HEK293 (cell line): ENCODE results near the gene ERBB2.
A peak's percentile ranks its signal among the peaks of the same experiment; 100 is the strongest.

Experiments used
- CTCF ChIA-PET: fragments of 350-600 bp; formaldehyde crosslinking; extraction: SDS; loops from one replicate; lab custom pipeline; 2021; ENCODE audit warnings: antibody characterized with exemption; lab: Yijun Ruan, JAX
- POLR2A ChIA-PET: fragments of 300-600 bp; formaldehyde crosslinking; extraction: SDS; loops from one replicate; lab custom pipeline; 2020; ENCODE audit warnings: antibody characterized with exemption, inconsistent platforms; lab: Yijun Ruan, JAX
- H3K27ac ChIP-seq: fragments of 200-500 bp; sonication (Bioruptor generic); 2 replicates; pipeline ENCODE4 v1.5.1; 2014; ENCODE audit warnings: low read depth, low read length, control low read depth, inconsistent platforms; ENCODE audit errors: extremely low read depth
- H3K36me3 ChIP-seq, 2 experiments: fragments of 200-500 bp in 1 of 2; sonication (Bioruptor generic) in 1 of 2; 1 replicate in 1 of 2; 2 replicates in 1 of 2; pipeline ENCODE4 v1.5.1; 2014 to 2017; ENCODE audit warnings: inconsistent platforms in 2 of 2, low read length in 2 of 2; ENCODE audit not compliant: control insufficient read depth in 2 of 2, insufficient read depth in 1 of 2
- H3K4me1 ChIP-seq: fragments of 200-500 bp; sonication (Bioruptor generic); 2 replicates; pipeline ENCODE4 v1.5.1; 2014; ENCODE audit warnings: mild to moderate bottlenecking, low read length, inconsistent platforms; ENCODE audit not compliant: control insufficient read depth, insufficient read depth
- H3K4me3 ChIP-seq: 2 replicates; pipeline ENCODE4 v1.5.1; 2011; ENCODE audit warnings: low read depth, mild to moderate bottlenecking, control low read depth, low read length, moderate library complexity
- H3K9me3 ChIP-seq: fragments of 200-500 bp; sonication (Bioruptor generic); 2 replicates; pipeline ENCODE4 v1.5.1; 2014; ENCODE audit warnings: low read depth, low read length, inconsistent platforms; ENCODE audit not compliant: control insufficient read depth, insufficient read depth
- ATF2 ChIP-seq: fragments of 450-650 bp; formaldehyde crosslinking; IDR thresholded peaks from 2 replicates; pipeline ENCODE4 v1.5.1; 2016; ENCODE audit warnings: missing biosample characterization, missing genetic modification characterization, low read depth
- BCL11B ChIP-seq: fragments of 450-650 bp; formaldehyde crosslinking; IDR thresholded peaks from 2 replicates; pipeline ENCODE4 v1.5.1; 2016; ENCODE audit warnings: low read depth, missing biosample characterization, missing genetic modification characterization
- CTCF ChIP-seq: fragments of 450-650 bp; formaldehyde crosslinking; IDR thresholded peaks from 2 replicates; pipeline ENCODE4 v1.5.1; 2016; ENCODE audit warnings: missing biosample characterization, missing genetic modification characterization
- KLF16 ChIP-seq: fragments of 450-650 bp; formaldehyde crosslinking; IDR thresholded peaks from 2 replicates; pipeline ENCODE4 v1.5.1; 2017; ENCODE audit warnings: missing biosample characterization, missing genetic modification characterization
- PRDM1 ChIP-seq: fragments of 450-650 bp; formaldehyde crosslinking; IDR thresholded peaks from 2 replicates; pipeline ENCODE4; 2016; ENCODE audit warnings: missing biosample characterization, missing genetic modification characterization
- SCRT1 ChIP-seq: fragments of 450-650 bp; formaldehyde crosslinking; IDR thresholded peaks from 2 replicates; pipeline ENCODE4 v1.5.1; 2016; ENCODE audit warnings: missing biosample characterization, missing genetic modification characterization, borderline replicate concordance
- SCRT2 ChIP-seq: fragments of 450-650 bp; formaldehyde crosslinking; IDR thresholded peaks from 2 replicates; pipeline ENCODE4 v1.5.1; 2016; ENCODE audit warnings: missing biosample characterization, missing genetic modification characterization
- ZBTB7A ChIP-seq: fragments of 450-650 bp; formaldehyde crosslinking; IDR thresholded peaks from 2 replicates; pipeline ENCODE4 v1.5.1; 2016; ENCODE audit warnings: low read depth, missing biosample characterization, missing genetic modification characterization
- ZFP41 ChIP-seq: fragments of 450-650 bp; formaldehyde crosslinking; IDR thresholded peaks from 2 replicates; pipeline ENCODE4 v1.5.1; 2016; ENCODE audit warnings: missing biosample characterization, missing genetic modification characterization, borderline replicate concordance
- ZIC2 ChIP-seq: fragments of 450-650 bp; formaldehyde crosslinking; IDR thresholded peaks from 2 replicates; pipeline ENCODE4 v1.5.1; 2016; ENCODE audit warnings: missing biosample characterization, missing genetic modification characterization
- ZNF133 ChIP-seq: fragments of 450-650 bp; formaldehyde crosslinking; IDR thresholded peaks from 2 replicates; pipeline ENCODE4 v1.5.1; 2016; ENCODE audit warnings: missing biosample characterization, missing genetic modification characterization
- ZNF140 ChIP-seq: fragments of 450-650 bp; formaldehyde crosslinking; IDR thresholded peaks from 2 replicates; pipeline ENCODE4 v1.5.1; 2016; ENCODE audit warnings: missing biosample characterization, missing genetic modification characterization
- ZNF148 ChIP-seq: fragments of 450-650 bp; formaldehyde crosslinking; IDR thresholded peaks from 2 replicates; pipeline ENCODE4 v1.5.0; 2017; ENCODE audit warnings: missing biosample characterization, missing genetic modification characterization, borderline replicate concordance
- ZNF223 ChIP-seq: fragments of 450-650 bp; formaldehyde crosslinking; IDR thresholded peaks from 2 replicates; pipeline ENCODE4 v1.5.1; 2016; ENCODE audit warnings: missing biosample characterization, missing genetic modification characterization
- ZNF302 ChIP-seq: fragments of 450-650 bp; formaldehyde crosslinking; IDR thresholded peaks from 2 replicates; pipeline ENCODE4 v1.5.1; 2016; ENCODE audit warnings: missing biosample characterization, missing genetic modification characterization, low read depth
- ZNF514 ChIP-seq: fragments of 450-650 bp; formaldehyde crosslinking; IDR thresholded peaks from 2 replicates; pipeline ENCODE4 v1.5.1; 2016; ENCODE audit warnings: missing biosample characterization, missing genetic modification characterization
- ZNF560 ChIP-seq: fragments of 450-650 bp; formaldehyde crosslinking; IDR thresholded peaks from 2 replicates; pipeline ENCODE4 v1.5.1; 2017; ENCODE audit warnings: missing biosample characterization, missing genetic modification characterization, borderline replicate concordance
- ZNF571 ChIP-seq: fragments of 450-650 bp; formaldehyde crosslinking; IDR thresholded peaks from 2 replicates; pipeline ENCODE4 v1.5.0; 2017; ENCODE audit warnings: missing biosample characterization, missing genetic modification characterization
- ZNF626 ChIP-seq: fragments of 450-650 bp; sonication (Bioruptor Pico); formaldehyde crosslinking; IDR thresholded peaks from 2 replicates; pipeline ENCODE4 v1.5.1; 2018; ENCODE audit warnings: missing biosample characterization, missing genetic modification characterization, inconsistent platforms

Gene ERBB2

GRCh38 chr17:39704821-39705551, 5.1 kb downstream of the ERBB2 start (continued):
- TF ChIP-seq ZIC2 (tag by site-specific recombination) (peak; percentile 58), CTCF (tag by site-specific recombination) (peak; percentile 48; the same call in 1 of the 2 replicates), SCRT2 (tag by site-specific recombination) (peak; percentile 88)

- H3K36me3 ChIP-seq: peaks cover 7 to 60% of the 10 kb centered on the region in 2 experiments
- no peaks in the 10 kb centered on the region for H3K9me3 ChIP-seq
- H3K4me3 ChIP-seq: no peak overlapping the region
- POLR2A ChIA-PET: interaction anchor here (0.6 kb wide), 1 partner anchor 46 kb away, joined by 3 read pairs; no protein-coding TSS in a partner anchor
- TF ChIP-seq ZNF560 (tag by site-specific recombination) (no peak), SCRT1 (tag by site-specific recombination) (no peak), ZNF571 (tag by site-specific recombination) (no peak), BCL11B (no peak), ZFP41 (tag by site-specific recombination) (no peak), ZBTB7A (no peak), ATF2 (tag by site-specific recombination) (no peak), ZNF148 (tag by site-specific recombination) (no peak), ZNF223 (tag by site-specific recombination) (no peak), KLF16 (tag by site-specific recombination) (no peak), ZNF302 (tag by site-specific recombination) (no peak), PRDM1 (tag by site-specific recombination) (no peak), ZNF514 (tag by site-specific recombination) (no peak), ZNF626 (tag by site-specific recombination) (no peak), ZNF133 (tag by site-specific recombination) (no peak), ZNF140 (tag by site-specific recombination) (no peak)
- H3K4me1 ChIP-seq: peaks cover 9% of the 10 kb centered on the region; the same call in 1 of the 2 replicates
- CTCF ChIA-PET: no interaction called here
- no peak overlapping the region for H3K27ac ChIP-seq
Observed at GRCh38 chr17:39705786-39706348, 6.0 kb downstream of the ERBB2 start.
